ENCODE results near the gene SSR3.

DNA sequence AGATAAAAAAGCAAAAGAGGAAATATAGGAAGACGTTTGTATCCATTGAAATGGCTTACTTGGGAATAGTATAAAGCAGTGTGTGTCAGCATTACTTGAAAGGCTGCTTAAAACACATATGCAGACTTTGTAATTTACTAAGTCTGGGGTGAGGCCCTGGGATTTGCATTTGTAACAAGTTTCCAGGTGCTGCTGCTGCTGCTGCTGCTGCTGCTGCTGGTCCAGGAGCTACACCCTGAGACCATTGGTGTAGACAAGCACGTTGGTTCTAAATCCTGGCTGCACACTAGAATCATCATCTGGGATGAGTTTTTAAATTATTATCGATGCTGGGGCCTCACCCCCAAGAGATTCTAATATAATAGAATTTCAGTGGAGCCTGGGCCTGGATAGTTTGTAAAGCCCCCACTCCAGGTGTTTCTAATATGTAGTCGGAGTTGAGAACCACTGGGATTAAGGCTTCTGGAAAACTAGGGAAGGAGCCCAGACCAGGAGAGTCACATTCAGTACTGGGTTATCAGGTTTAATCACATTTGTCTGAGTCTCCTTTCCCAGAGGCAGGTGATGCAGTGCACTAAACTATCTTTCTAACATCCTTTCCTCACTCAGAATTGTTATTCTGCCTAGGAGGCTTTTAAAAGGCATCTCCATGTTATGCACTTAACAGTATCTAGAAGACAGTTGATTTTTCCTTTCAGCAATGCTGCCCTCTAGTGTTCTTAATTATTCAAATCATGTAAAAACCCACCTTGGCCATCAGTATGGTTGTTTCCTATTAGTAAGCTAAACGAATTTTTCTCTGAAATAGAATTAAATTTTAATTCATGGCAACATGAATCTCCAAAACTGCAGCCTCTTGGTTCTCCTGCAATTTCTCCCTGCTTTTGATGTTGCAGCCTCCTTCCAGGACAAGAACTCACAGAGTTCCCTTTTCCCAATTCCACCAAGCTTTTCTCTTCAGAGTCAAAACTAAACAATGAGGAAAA is 45.4 kb downstream of the SSR3 start:
- TF ChIP-seq, protein P1, sequence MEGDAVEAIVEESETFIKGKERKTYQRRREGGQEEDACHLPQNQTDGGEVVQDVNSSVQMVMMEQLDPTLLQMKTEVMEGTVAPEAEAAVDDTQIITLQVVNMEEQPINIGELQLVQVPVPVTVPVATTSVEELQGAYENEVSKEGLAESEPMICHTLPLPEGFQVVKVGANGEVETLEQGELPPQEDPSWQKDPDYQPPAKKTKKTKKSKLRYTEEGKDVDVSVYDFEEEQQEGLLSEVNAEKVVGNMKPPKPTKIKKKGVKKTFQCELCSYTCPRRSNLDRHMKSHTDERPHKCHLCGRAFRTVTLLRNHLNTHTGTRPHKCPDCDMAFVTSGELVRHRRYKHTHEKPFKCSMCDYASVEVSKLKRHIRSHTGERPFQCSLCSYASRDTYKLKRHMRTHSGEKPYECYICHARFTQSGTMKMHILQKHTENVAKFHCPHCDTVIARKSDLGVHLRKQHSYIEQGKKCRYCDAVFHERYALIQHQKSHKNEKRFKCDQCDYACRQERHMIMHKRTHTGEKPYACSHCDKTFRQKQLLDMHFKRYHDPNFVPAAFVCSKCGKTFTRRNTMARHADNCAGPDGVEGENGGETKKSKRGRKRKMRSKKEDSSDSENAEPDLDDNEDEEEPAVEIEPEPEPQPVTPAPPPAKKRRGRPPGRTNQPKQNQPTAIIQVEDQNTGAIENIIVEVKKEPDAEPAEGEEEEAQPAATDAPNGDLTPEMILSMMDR (IDR thresholded peaks at IDR 0.05) = peak; percentile 58 to 73 (median 63)
- TF ChIP-seq POLR2A (IDR thresholded peaks at IDR 0.05) = no peak

All from uterus (tissue), 2 donors.